Fibroblast of lung (primary cell): ENCODE data around the gene COL5A3. TPM values are rescaled to one million over a fixed set of nuclear protein-coding genes. Genes with fewer than 3 reads are reported as not detected.

Experiments
- DNase-seq, 2 donors: peaks; one replicate each; pipeline versions ENCODE4 v3.0.0 to v3.0.0-alpha.2; 2010; ENCODE audit warnings: low read depth in 2 of 2
- H2AFZ ChIP-seq: 2 replicates; pipeline ENCODE4 v1.5.1; 2012; ENCODE audit warnings: low read length, control low read depth, inconsistent platforms
- H3K27ac ChIP-seq: 2 replicates; pipeline ENCODE4 v1.5.1; 2011; ENCODE audit warnings: low read length, control low read depth; ENCODE audit not compliant: insufficient read depth
- H3K27me3 ChIP-seq: 2 replicates; pipeline ENCODE4 v1.5.1; 2011; ENCODE audit warnings: mild to moderate bottlenecking, low read length; ENCODE audit not compliant: control insufficient read depth, insufficient read depth
- H3K36me3 ChIP-seq: 2 replicates; pipeline ENCODE4 v1.5.1; 2011; ENCODE audit warnings: low read length; ENCODE audit not compliant: control insufficient read depth, insufficient read depth
- H3K4me1 ChIP-seq: 2 replicates; pipeline ENCODE4 v1.5.1; 2011; ENCODE audit warnings: low read length; ENCODE audit not compliant: control insufficient read depth, insufficient read depth; ENCODE audit errors: extremely low read depth
- H3K4me2 ChIP-seq: 2 replicates; pipeline ENCODE4 v1.5.1; 2011; ENCODE audit warnings: low read length, control low read depth; ENCODE audit not compliant: insufficient read depth; ENCODE audit errors: extremely low read depth
- H3K4me3 ChIP-seq, 4 experiments: fragments of 200-600 bp in 1 of 4; sonication (generic) in 1 of 4; replicated peaks in 1 of 4; 2 replicates each; pipeline ENCODE4 v1.5.1; 2011 to 2016; ENCODE audit warnings: low read length in 4 of 4, low read depth in 3 of 4, mild to moderate bottlenecking in 3 of 4, control low read depth in 2 of 4, inconsistent platforms in 1 of 4, mixed read lengths in 1 of 4; ENCODE audit not compliant: insufficient read depth in 1 of 4; ENCODE audit errors: control extremely low read depth in 1 of 4
- H3K79me2 ChIP-seq: 2 replicates; pipeline ENCODE4 v1.5.1; 2012; ENCODE audit warnings: mild to moderate bottlenecking, low read length, inconsistent platforms; ENCODE audit not compliant: control insufficient read depth, insufficient read depth
- H3K9ac ChIP-seq: 2 replicates; pipeline ENCODE4 v1.5.1; 2011; ENCODE audit warnings: mild to moderate bottlenecking, low read length, control low read depth; ENCODE audit not compliant: insufficient read depth
- H3K9me3 ChIP-seq: 2 replicates; pipeline ENCODE4 v1.5.1; 2012; ENCODE audit warnings: low read depth, low read length; ENCODE audit not compliant: control insufficient read depth, insufficient read depth
- H4K20me1 ChIP-seq: 2 replicates; pipeline ENCODE4 v1.5.1; 2011; ENCODE audit warnings: low read length; ENCODE audit not compliant: control insufficient read depth, insufficient read depth; ENCODE audit errors: extremely low read depth
- EZH2 ChIP-seq: IDR thresholded peaks from 2 replicates; pipeline ENCODE4 v1.5.1; 2012; ENCODE audit warnings: low read length, control low read depth, mild to moderate bottlenecking; ENCODE audit errors: missing control alignments
- polyA plus RNA-seq, 2 donors: library from polyadenylated mRNA; depleted of rRNA in 1 of 2; stranded (reverse) in 1 of 2; unstranded in 1 of 2; fragments of >200 nt; gene quantifications; 2 replicates each; pipeline ENCODE4 v1.2.1, GENCODE V29; 2011 to 2012; ENCODE audit warnings: missing spikeins in 1 of 2
- total RNA-seq: library from RNA; depleted of rRNA; stranded (reverse); fragments of >200 nt; gene quantifications from 2 replicates; pipeline ENCODE4 v1.2.1, GENCODE V29; 2014
- TF ChIP-seq, protein P1 (sequence below), 2 donors: IDR thresholded peaks in 1 of 2; conservative IDR thresholded peaks in 1 of 2; 1 replicate in 1 of 2; 2 replicates in 1 of 2; pipeline ENCODE4 v1.5.1; 2011 to 2012; ENCODE audit warnings: low read length in 2 of 2, control low read depth in 1 of 2, inconsistent platforms in 1 of 2, low read depth in 1 of 2, mild to moderate bottlenecking in 1 of 2

The COL5A3 gene
- total and polyA plus RNA-seq, 2 donors (not counting 1 experiment from before 2014, with no cell fraction given): 1.2 to 33.7 TPM

DNA sequence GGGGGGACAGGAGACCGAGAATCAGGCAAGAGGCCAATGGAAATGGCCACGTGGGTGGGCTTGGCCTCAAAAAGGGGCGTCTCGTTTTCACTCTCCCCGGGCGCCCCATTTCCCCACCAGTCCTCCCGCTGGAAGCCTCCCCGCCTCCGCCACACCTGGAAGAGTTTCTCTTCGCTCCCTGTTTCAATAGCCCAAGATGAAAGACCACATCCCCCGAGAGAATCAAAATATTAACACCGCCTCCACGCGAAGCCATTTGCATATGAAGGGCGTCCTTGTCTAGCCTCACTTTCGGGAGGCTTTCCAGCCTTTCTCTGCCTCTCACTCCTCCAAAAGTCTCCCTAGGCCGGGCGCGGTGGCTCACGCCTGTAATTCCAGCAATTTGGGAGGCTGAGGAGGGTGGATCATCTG, 73.3 kb downstream of the COL5A3 start:
- no peak for TF ChIP-seq EZH2
- TF ChIP-seq, protein P1, sequence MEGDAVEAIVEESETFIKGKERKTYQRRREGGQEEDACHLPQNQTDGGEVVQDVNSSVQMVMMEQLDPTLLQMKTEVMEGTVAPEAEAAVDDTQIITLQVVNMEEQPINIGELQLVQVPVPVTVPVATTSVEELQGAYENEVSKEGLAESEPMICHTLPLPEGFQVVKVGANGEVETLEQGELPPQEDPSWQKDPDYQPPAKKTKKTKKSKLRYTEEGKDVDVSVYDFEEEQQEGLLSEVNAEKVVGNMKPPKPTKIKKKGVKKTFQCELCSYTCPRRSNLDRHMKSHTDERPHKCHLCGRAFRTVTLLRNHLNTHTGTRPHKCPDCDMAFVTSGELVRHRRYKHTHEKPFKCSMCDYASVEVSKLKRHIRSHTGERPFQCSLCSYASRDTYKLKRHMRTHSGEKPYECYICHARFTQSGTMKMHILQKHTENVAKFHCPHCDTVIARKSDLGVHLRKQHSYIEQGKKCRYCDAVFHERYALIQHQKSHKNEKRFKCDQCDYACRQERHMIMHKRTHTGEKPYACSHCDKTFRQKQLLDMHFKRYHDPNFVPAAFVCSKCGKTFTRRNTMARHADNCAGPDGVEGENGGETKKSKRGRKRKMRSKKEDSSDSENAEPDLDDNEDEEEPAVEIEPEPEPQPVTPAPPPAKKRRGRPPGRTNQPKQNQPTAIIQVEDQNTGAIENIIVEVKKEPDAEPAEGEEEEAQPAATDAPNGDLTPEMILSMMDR (conservative IDR thresholded peaks at IDR 0.05 in 1 of 2, IDR thresholded peaks at IDR 0.05 in 1 of 2; ENCODE audit: low read depth in 1 of 2, low read length in 2 of 2): no peak
- Histone ChIP-seq H3K36me3 (no peaks in the 10 kb centered on the region), H3K4me2 (no peak overlapping the region), H2AFZ (no peak overlapping the region), H3K9ac (no peak overlapping the region), H3K27me3 (peaks cover 13% of the 10 kb centered on the region), H4K20me1 (no peaks in the 10 kb centered on the region), H3K9me3 (no peaks in the 10 kb centered on the region), H3K4me1 (peaks cover 6% of the 10 kb centered on the region), H3K27ac (no peak overlapping the region), H3K79me2 (no peaks in the 10 kb centered on the region), H3K4me3 (no peak overlapping the region)
- DNase-seq: no peak

- Histone ChIP-seq H3K4me2 (no peak within 1 kb of the TSS), H4K20me1 (no peaks in the 10 kb centered on the region), H3K27me3 (peaks cover 13% of the 10 kb centered on the region), H2AFZ (no peak within 1 kb of the TSS), H3K79me2 (no peaks in the 10 kb centered on the region), H3K9ac (no peak within 1 kb of the TSS), H3K9me3 (no peaks in the 10 kb centered on the region), H3K36me3 (no peaks in the 10 kb centered on the region), H3K27ac (no peak within 1 kb of the TSS), H3K4me3 (peak within 1 kb of the TSS in 1 of 4 experiments; percentile 33), H3K4me1 (peaks cover 6% of the 10 kb centered on the region)
- no peak for DNase-seq
- TF ChIP-seq, protein P1 (conservative IDR thresholded peaks at IDR 0.05 in 1 of 2, IDR thresholded peaks at IDR 0.05 in 1 of 2; ENCODE audit: low read depth in 1 of 2, low read length in 2 of 2): no peak
- no peak for TF ChIP-seq EZH2
These were observed 73.8 kb downstream of the COL5A3 start, which contains the start of gene OLFM2 for GRCh38 chr19:9936326-9937000. Gene OLFM2, minus strand, starts transcription at chr19:9936515. Its CDS starts 149 bp downstream, at chr19:9936366.

DNA sequence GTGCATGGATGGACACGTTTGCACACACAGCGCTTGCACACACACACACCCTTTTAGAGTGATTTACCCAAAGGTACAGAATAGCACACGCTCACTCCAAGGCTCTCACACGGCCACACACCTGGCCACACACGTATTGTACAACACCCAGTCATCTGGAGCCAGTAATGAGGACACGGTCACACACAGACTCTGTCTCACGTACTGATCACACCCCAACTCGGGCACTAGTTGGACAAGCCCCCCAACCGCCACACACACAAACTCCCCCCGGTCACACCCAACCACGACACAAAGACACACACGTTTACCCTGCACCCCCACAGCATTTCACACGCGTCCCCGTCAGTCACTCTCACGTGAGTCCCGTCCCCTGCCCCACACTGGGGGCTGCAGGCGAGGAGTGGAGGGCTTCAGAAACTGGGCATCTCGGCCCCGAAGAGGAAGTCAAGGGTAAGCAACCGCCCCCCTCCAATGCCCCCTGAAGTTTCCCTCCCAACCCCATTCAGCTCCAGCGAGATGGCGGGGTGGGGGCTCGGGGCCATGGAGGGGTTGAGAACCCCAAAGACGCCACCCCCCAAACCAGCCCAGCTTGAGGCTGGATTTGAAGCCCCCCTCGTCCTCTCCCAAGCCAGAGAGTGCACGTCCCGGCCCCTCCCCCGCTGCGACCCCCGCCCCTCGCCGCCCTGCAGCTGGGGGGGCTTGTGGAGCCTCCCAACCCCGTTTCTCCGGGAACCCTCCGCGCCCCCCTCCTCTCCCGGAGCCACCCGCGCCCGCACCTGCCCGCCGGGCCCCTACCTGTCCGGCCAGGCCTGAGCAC, 74.6 kb downstream of the COL5A3 start:
- peaks cover 2% of the 10 kb centered on the region for H3K4me1 ChIP-seq
- no peaks in the 10 kb centered on the region for H4K20me1 ChIP-seq
- no peak overlapping the region for H3K9ac ChIP-seq
- H3K27ac ChIP-seq: no peak overlapping the region
- peaks cover 13% of the 10 kb centered on the region for H3K27me3 ChIP-seq
- peak overlapping the region in 1 of 4 experiments; percentile 33 for H3K4me3 ChIP-seq
- H3K4me2 ChIP-seq: no peak overlapping the region
- TF ChIP-seq EZH2: peak; percentile 96
- TF ChIP-seq, protein P1 (conservative IDR thresholded peaks at IDR 0.05 in 1 of 2, IDR thresholded peaks at IDR 0.05 in 1 of 2; ENCODE audit: low read depth in 1 of 2, low read length in 2 of 2): no peak
- H3K36me3 ChIP-seq: no peaks in the 10 kb centered on the region
- no peaks in the 10 kb centered on the region for H3K9me3 ChIP-seq
- no peaks in the 10 kb centered on the region for H3K79me2 ChIP-seq
- H2AFZ ChIP-seq: no peak overlapping the region
- no peak for DNase-seq
